RKO (cell line): ENCODE measurements around the gene SRSF4.
"Not testable (repeated sequence)": the region's sequence is repeated elsewhere in the genome, so short reads cannot be mapped to it uniquely, and the experiment has no call there.

Experiments used
- DNase-seq: peaks from one replicate; pipeline ENCODE4 v3.0.0-alpha.2; 2016; ENCODE audit warnings: low spot score

The SRSF4 gene

GRCh38 chr1:29181413-29182225 is at the start of gene SRSF4:
TSS of gene SRSF4 (minus strand) at chr1:29181900. CDS start at chr1:29181752, 148 bp downstream.
- DNase-seq: peak; percentile 98

GRCh38 chr1:29230553-29231378 is 49.1 kb upstream of the SRSF4 start, which contains the start of gene MECR:
TSS of gene MECR (minus strand) at chr1:29230934. CDS start at chr1:29230906, 28 bp downstream.
- peak; percentile 92 for DNase-seq

GRCh38 chr1:29230204-29230552 is 48.5 kb upstream of the SRSF4 start:
- peak; percentile 14 for DNase-seq

GRCh38 chr1:29227511-29227910 is 45.8 kb upstream of the SRSF4 start:
- DNase-seq: no peak

- DNase-seq: no peak
Measured at GRCh38 chr1:29225361-29225760, 43.7 kb upstream of the SRSF4 start.

GRCh38 chr1:29224356-29224837 is 42.7 kb upstream of the SRSF4 start:
- no peak for DNase-seq

- no peak for DNase-seq
Measured at GRCh38 chr1:29223521-29223920, 41.8 kb upstream of the SRSF4 start.

GRCh38 chr1:29222686-29223085 is 41.0 kb upstream of the SRSF4 start:
- DNase-seq: no peak

GRCh38 chr1:29222260-29222659 is 40.6 kb upstream of the SRSF4 start:
- DNase-seq: not testable (repeated sequence)

GRCh38 chr1:29221296-29221695 is 39.6 kb upstream of the SRSF4 start:
- DNase-seq: no peak

GRCh38 chr1:29218223-29218622 is 36.5 kb upstream of the SRSF4 start:
- DNase-seq: no peak

- DNase-seq: no peak
Measured at GRCh38 chr1:29217633-29218032, 35.9 kb upstream of the SRSF4 start.

- DNase-seq: no peak
Measured at GRCh38 chr1:29213055-29213454, 31.4 kb upstream of the SRSF4 start.

- no peak for DNase-seq
Measured at GRCh38 chr1:29211086-29212030, 29.7 kb upstream of the SRSF4 start.

- DNase-seq: no peak
Measured at GRCh38 chr1:29210278-29211085, 28.8 kb upstream of the SRSF4 start.

GRCh38 chr1:29209173-29209572 is 27.5 kb upstream of the SRSF4 start:
- DNase-seq: no peak

GRCh38 chr1:29208442-29208841 is 26.7 kb upstream of the SRSF4 start:
- no peak for DNase-seq

GRCh38 chr1:29202584-29203340 is 21.1 kb upstream of the SRSF4 start:
- DNase-seq: peak; percentile 98

- no peak for DNase-seq
Measured at GRCh38 chr1:29202053-29202452, 20.4 kb upstream of the SRSF4 start.

- no peak for DNase-seq
Measured at GRCh38 chr1:29201595-29202051, 19.9 kb upstream of the SRSF4 start.
